Vagina (tissue), 2 donors: ENCODE results near the gene RGL2. TPM values are rescaled to one million over a fixed set of nuclear protein-coding genes. Genes with fewer than 3 reads are reported as not detected.

ENCODE experiments used
- DNase-seq, 2 donors: peaks; one replicate each; pipeline ENCODE4 v3.0.0-alpha.2; 2017; ENCODE audit errors: extremely low spot score in 2 of 2
- H3K27ac ChIP-seq: fragments of 200-600 bp; sonication (generic); one replicate; pipeline ENCODE4 v1.5.1; 2019
- H3K27me3 ChIP-seq: fragments of 200-600 bp; sonication (generic); one replicate; pipeline ENCODE4 v1.5.1; 2019
- H3K36me3 ChIP-seq, 2 donors: fragments of 200-600 bp; sonication (generic); one replicate each; pipeline ENCODE4 v1.5.1; 2017 to 2019
- H3K4me1 ChIP-seq: fragments of 200-600 bp; sonication (generic); one replicate; pipeline ENCODE4 v1.5.1; 2019
- H3K4me3 ChIP-seq, 2 donors: fragments of 200-600 bp; sonication (generic); 1 replicate in 1 of 2; 2 replicates in 1 of 2; pipeline ENCODE4 v1.5.1; 2016 to 2019
- H3K9me3 ChIP-seq: fragments of 200-600 bp; sonication (generic); one replicate; pipeline ENCODE4 v1.5.1; 2019
- CTCF ChIP-seq, 3 experiments: fragments of 450-650 bp in 2 of 3; fragments of 200-600 bp in 1 of 3; sonication (generic) in 1 of 3; IDR thresholded peaks; one replicate each; pipeline ENCODE4 v1.5.1; 2017 to 2019; ENCODE audit warnings: antibody characterized with exemption in 3 of 3, mild to moderate bottlenecking in 2 of 3, moderate library complexity in 2 of 3
- POLR2A ChIP-seq, 2 donors: fragments of 450-650 bp; IDR thresholded peaks; one replicate each; pipeline ENCODE4 v1.6.1; 2017; ENCODE audit warnings: antibody characterized with exemption in 2 of 2, mild to moderate bottlenecking in 2 of 2, moderate library complexity in 2 of 2
- POLR2AphosphoS5 ChIP-seq, 2 donors: sonication (generic); formaldehyde crosslinking; IDR thresholded peaks; one replicate each; pipeline ENCODE4 v1.9.0; 2017; ENCODE audit warnings: antibody characterized with exemption in 2 of 2, mild to moderate bottlenecking in 2 of 2, low read depth in 1 of 2; ENCODE audit not compliant: insufficient read depth in 1 of 2
- intact Hi-C: fragments of 100-400 bp; cut with DNase I; formaldehyde crosslinking; loops from one replicate; pipeline ENCODE4 v1.15.1; 2023
- total RNA-seq: library from RNA; depleted of rRNA; stranded (reverse); fragments of >200 nt; gene quantifications from one replicate; pipeline ENCODE4 v1.2.3, GENCODE V29; 2016

RGL2 gene
- total RNA-seq, 1 donor from 2014 or later: 41.5 TPM

- intact Hi-C loops: no loop called here
- peaks cover 28% of the 10 kb centered on the region for H3K4me1 ChIP-seq
- H3K9me3 ChIP-seq: no peaks in the 10 kb centered on the region
- DNase-seq: peak in 1 of 2 donors; percentile 92
- H3K36me3 ChIP-seq: peaks cover 0 to 39% of the 10 kb centered on the region in 2 donors
- H3K27ac ChIP-seq: peak overlapping the region; percentile 98
- TF ChIP-seq POLR2A (IDR thresholded peaks at IDR 0.05): peak in 1 of 2 donors; percentile 56
- peak; percentile 94 to 96 for TF ChIP-seq POLR2AphosphoS5 (IDR thresholded peaks at IDR 0.05; ENCODE audit: insufficient read depth in 1 of 2, low read depth in 1 of 2)
- TF ChIP-seq CTCF (IDR thresholded peaks at IDR 0.05): peak in 2 of 3 experiments; percentile 54 to 67
- no peaks in the 10 kb centered on the region for H3K27me3 ChIP-seq
- peak overlapping the region; percentile 75 to 76 for H3K4me3 ChIP-seq
Measured at GRCh38 chr6:33299237-33299944, 649 bp upstream of the RGL2 start.

GRCh38 chr6:33297956-33298772 lies 578 bp downstream of the RGL2 start:
- intact Hi-C loops: no loop called here
- Histone ChIP-seq H3K27me3 (no peaks in the 10 kb centered on the region), H3K9me3 (no peaks in the 10 kb centered on the region), H3K4me1 (peaks cover 28% of the 10 kb centered on the region), H3K36me3 (peaks cover 0 to 30% of the 10 kb centered on the region in 2 donors), H3K27ac (peak overlapping the region; percentile 98), H3K4me3 (peak overlapping the region; percentile 75 to 76)
- TF ChIP-seq POLR2A (IDR thresholded peaks at IDR 0.05) (peak in 1 of 2 donors; percentile 41), POLR2AphosphoS5 (IDR thresholded peaks at IDR 0.05; ENCODE audit: insufficient read depth in 1 of 2, low read depth in 1 of 2) (peak in 1 of 2 donors; percentile 44), CTCF (IDR thresholded peaks at IDR 0.05) (no peak)
- peak in 1 of 2 donors; percentile 95 for DNase-seq

GRCh38 chr6:33297406-33297955 lies 1.3 kb downstream of the RGL2 start:
- peaks cover 28% of the 10 kb centered on the region for H3K4me1 ChIP-seq
- peak in 1 of 2 donors; percentile 89 for DNase-seq
- H3K27me3 ChIP-seq: no peaks in the 10 kb centered on the region
- H3K4me3 ChIP-seq: peak overlapping the region; percentile 75 to 76
- TF ChIP-seq POLR2AphosphoS5 (IDR thresholded peaks at IDR 0.05; ENCODE audit: insufficient read depth in 1 of 2, low read depth in 1 of 2): no peak
- TF ChIP-seq CTCF (IDR thresholded peaks at IDR 0.05): no peak
- no peak for TF ChIP-seq POLR2A (IDR thresholded peaks at IDR 0.05)
- peak overlapping the region; percentile 98 for H3K27ac ChIP-seq
- H3K9me3 ChIP-seq: no peaks in the 10 kb centered on the region
- intact Hi-C loops: no loop called here
- peaks cover 0 to 30% of the 10 kb centered on the region in 2 donors for H3K36me3 ChIP-seq

GRCh38 chr6:33296797-33297405 lies 1.8 kb downstream of the RGL2 start:
- TF ChIP-seq POLR2AphosphoS5 (IDR thresholded peaks at IDR 0.05; ENCODE audit: insufficient read depth in 1 of 2, low read depth in 1 of 2): no peak
- DNase-seq: no peak
- Histone ChIP-seq H3K4me3 (peak overlapping the region; percentile 75 to 76), H3K9me3 (no peaks in the 10 kb centered on the region), H3K27ac (peak overlapping the region; percentile 98), H3K4me1 (peaks cover 28% of the 10 kb centered on the region), H3K27me3 (no peaks in the 10 kb centered on the region), H3K36me3 (peaks cover 0 to 36% of the 10 kb centered on the region in 2 donors)
- intact Hi-C loops: no loop called here
